Neural progenitor cell (in vitro differentiated cells): ENCODE data around the gene KLHL7. TPM values are rescaled to one million over a fixed set of nuclear protein-coding genes. Genes with fewer than 3 reads are reported as not detected.
A peak's percentile ranks its signal among the peaks of the same experiment; 100 is the strongest.

Experiments used
- DNase-seq: peaks from one replicate; pipeline ENCODE4 v3.0.0-alpha.2; 2016; ENCODE audit warnings: low spot score
- H2AFZ ChIP-seq: fragments of 200-600 bp; sonication (generic); replicated peaks from 2 replicates; pipeline ENCODE4 v1.6.1; 2016; ENCODE audit warnings: antibody characterized with exemption
- H3F3A ChIP-seq: fragments of 200-600 bp; sonication (generic); 2 replicates; pipeline ENCODE4 v1.6.1; 2016; ENCODE audit warnings: antibody characterized with exemption, low read depth
- H3K27ac ChIP-seq: fragments of 200-600 bp; sonication (generic); 2 replicates; pipeline ENCODE4 v1.5.1; 2016; ENCODE audit warnings: mild to moderate bottlenecking
- H3K27me3 ChIP-seq: fragments of 200-600 bp; sonication (generic); 2 replicates; pipeline ENCODE4 v1.6.1; 2016; ENCODE audit warnings: mild to moderate bottlenecking, moderate library complexity
- H3K36me3 ChIP-seq: fragments of 200-600 bp; sonication (generic); 2 replicates; pipeline ENCODE4 v1.5.1; 2016
- H3K4me1 ChIP-seq: fragments of 200-600 bp; sonication (generic); 2 replicates; pipeline ENCODE4 v1.6.1; 2016; ENCODE audit warnings: mixed run types
- H3K4me2 ChIP-seq: fragments of 200-600 bp; sonication (generic); 2 replicates; pipeline ENCODE4 v1.6.1; 2016
- H3K4me3 ChIP-seq: fragments of 200-600 bp; sonication (generic); 2 replicates; pipeline ENCODE4 v1.5.1; 2016
- H3K79me2 ChIP-seq: fragments of 200-600 bp; sonication (generic); 2 replicates; pipeline ENCODE4 v1.6.1; 2016; ENCODE audit warnings: low read depth
- H3K9ac ChIP-seq: fragments of 200-600 bp; sonication (generic); 2 replicates; pipeline ENCODE4 v1.6.1; 2016
- H3K9me3 ChIP-seq: fragments of 200-600 bp; sonication (generic); 2 replicates; pipeline ENCODE4 v1.5.1; 2016; ENCODE audit warnings: low read depth
- H4K20me1 ChIP-seq: fragments of 200-600 bp; sonication (generic); 2 replicates; pipeline ENCODE4 v1.6.1; 2016; ENCODE audit warnings: low read depth
- H3K27ac Mint-ChIP-seq: 3 replicates; pipeline ENCODE4 v1.8.0; 2021; ENCODE audit warnings: mixed read lengths
- H3K27me3 Mint-ChIP-seq: 2 replicates; pipeline ENCODE4 v1.8.0; 2022; ENCODE audit warnings: low read depth, mild to moderate bottlenecking, inconsistent platforms, moderate library complexity, mixed read lengths; ENCODE audit not compliant: insufficient read depth
- H3K36me3 Mint-ChIP-seq: 3 replicates; pipeline ENCODE4 v1.8.0; 2021; ENCODE audit warnings: mixed read lengths
- H3K4me1 Mint-ChIP-seq: 3 replicates; pipeline ENCODE4 v1.8.0; 2021; ENCODE audit warnings: mixed read lengths
- H3K4me3 Mint-ChIP-seq: 3 replicates; pipeline ENCODE4 v1.8.0; 2021; ENCODE audit warnings: mild to moderate bottlenecking, moderate library complexity, mixed read lengths
- H3K9me3 Mint-ChIP-seq: 3 replicates; pipeline ENCODE4 v1.8.0; 2020; ENCODE audit warnings: mixed read lengths
- EZH2 ChIP-seq: fragments of 200-600 bp; sonication (generic); IDR thresholded peaks from 2 replicates; pipeline ENCODE4 v1.6.1; 2017; ENCODE audit warnings: antibody characterized with exemption, mild to moderate bottlenecking, moderate library complexity
- EZH2phosphoT487 ChIP-seq: fragments of 200-600 bp; sonication (generic); IDR thresholded peaks from 2 replicates; pipeline ENCODE4 v1.6.1; 2017; ENCODE audit warnings: antibody characterized with exemption
- total RNA-seq: library from RNA; depleted of rRNA; stranded (reverse); fragments of >200 nt; gene quantifications from 2 replicates; pipeline ENCODE4 v1.2.3, GENCODE V29; 2015; ENCODE audit warnings: low replicate concordance
- TF ChIP-seq, protein P1 (sequence below): fragments of 200-600 bp; sonication (generic); IDR thresholded peaks from 2 replicates; pipeline ENCODE4 v1.5.1; 2017; ENCODE audit warnings: antibody characterized with exemption, mild to moderate bottlenecking

Gene KLHL7
- total RNA-seq, 1 donor from 2014 or later, result 117 TPM

DNA sequence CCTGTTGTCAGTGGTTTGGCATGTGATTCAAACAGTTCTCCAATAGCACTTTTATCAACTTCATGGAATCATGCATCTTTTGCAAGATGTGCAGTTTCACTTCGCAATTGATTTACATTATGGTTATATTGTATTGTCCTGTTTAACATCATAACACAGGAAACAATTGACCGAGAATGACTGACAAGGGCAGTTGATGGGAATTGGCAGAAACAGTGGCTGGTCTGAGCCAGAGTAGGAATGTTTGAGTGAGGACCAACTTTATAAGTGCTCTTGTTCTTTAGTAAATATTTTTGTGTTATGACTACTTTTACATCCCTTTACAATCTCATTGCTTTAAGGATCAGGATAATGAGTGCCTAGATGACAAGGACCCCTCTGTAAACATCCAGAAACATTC, 2.2 kb downstream of the KLHL7 start:
- no peak for DNase-seq
- H3K9me3 Mint-ChIP-seq, result no peaks in the 10 kb centered on the region
- H3K4me3 Mint-ChIP-seq, result peak overlapping the region; percentile 99
- TF ChIP-seq, protein P1, sequence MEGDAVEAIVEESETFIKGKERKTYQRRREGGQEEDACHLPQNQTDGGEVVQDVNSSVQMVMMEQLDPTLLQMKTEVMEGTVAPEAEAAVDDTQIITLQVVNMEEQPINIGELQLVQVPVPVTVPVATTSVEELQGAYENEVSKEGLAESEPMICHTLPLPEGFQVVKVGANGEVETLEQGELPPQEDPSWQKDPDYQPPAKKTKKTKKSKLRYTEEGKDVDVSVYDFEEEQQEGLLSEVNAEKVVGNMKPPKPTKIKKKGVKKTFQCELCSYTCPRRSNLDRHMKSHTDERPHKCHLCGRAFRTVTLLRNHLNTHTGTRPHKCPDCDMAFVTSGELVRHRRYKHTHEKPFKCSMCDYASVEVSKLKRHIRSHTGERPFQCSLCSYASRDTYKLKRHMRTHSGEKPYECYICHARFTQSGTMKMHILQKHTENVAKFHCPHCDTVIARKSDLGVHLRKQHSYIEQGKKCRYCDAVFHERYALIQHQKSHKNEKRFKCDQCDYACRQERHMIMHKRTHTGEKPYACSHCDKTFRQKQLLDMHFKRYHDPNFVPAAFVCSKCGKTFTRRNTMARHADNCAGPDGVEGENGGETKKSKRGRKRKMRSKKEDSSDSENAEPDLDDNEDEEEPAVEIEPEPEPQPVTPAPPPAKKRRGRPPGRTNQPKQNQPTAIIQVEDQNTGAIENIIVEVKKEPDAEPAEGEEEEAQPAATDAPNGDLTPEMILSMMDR, result no peak
- TF ChIP-seq EZH2, result no peak
- TF ChIP-seq EZH2phosphoT487, result no peak
- H3K9me3 ChIP-seq, result no peaks in the 10 kb centered on the region
- peaks cover 3% of the 10 kb centered on the region for H3K27me3 Mint-ChIP-seq
- peaks cover 30% of the 10 kb centered on the region for H3K36me3 Mint-ChIP-seq
- no peaks in the 10 kb centered on the region for H3K36me3 ChIP-seq
- peak overlapping the region; percentile 90 for H3K4me3 ChIP-seq
- no peaks in the 10 kb centered on the region for H3K27me3 ChIP-seq
- H3K4me2 ChIP-seq, result peak overlapping the region; percentile 97
- H3K9ac ChIP-seq, result peak overlapping the region; percentile 86
- peaks cover 9% of the 10 kb centered on the region for H3F3A ChIP-seq
- peaks cover 35% of the 10 kb centered on the region for H3K4me1 Mint-ChIP-seq
- H3K27ac ChIP-seq, result no peak overlapping the region
- H3K79me2 ChIP-seq, result peaks cover 78% of the 10 kb centered on the region
- H3K4me1 ChIP-seq, result peaks cover 30% of the 10 kb centered on the region
- H2AFZ ChIP-seq, result no peak overlapping the region
- H4K20me1 ChIP-seq, result peaks cover 52% of the 10 kb centered on the region
- H3K27ac Mint-ChIP-seq, result peak overlapping the region; percentile 99

DNA sequence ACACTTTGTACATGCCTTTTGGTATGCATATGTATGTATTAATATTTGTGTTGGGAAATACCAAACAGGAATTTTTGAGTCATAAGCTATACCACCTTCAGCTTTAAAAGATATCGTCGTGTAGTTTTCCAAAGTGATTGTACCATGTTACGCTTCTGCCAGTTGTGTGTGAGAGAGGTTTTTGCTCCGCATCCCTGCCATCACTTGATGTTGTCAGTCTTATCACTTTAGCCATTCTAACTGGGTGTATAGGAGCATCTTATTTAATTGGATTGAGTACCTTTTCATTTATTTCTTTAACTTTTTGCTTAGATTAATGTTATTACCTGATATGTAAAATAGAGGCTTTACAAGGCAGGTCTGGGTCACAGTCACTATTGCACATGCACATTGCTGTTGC, 3.4 kb downstream of the KLHL7 start:
- TF ChIP-seq, protein P1, result no peak
- TF ChIP-seq EZH2phosphoT487, result no peak
- no peak for TF ChIP-seq EZH2
- Mint-ChIP-seq H3K4me3 (no peak overlapping the region), H3K36me3 (peaks cover 30% of the 10 kb centered on the region), H3K9me3 (no peaks in the 10 kb centered on the region), H3K27ac (no peak overlapping the region), H3K27me3 (peaks cover 3% of the 10 kb centered on the region), H3K4me1 (peaks cover 43% of the 10 kb centered on the region)
- H3K9me3 ChIP-seq, result no peaks in the 10 kb centered on the region
- peaks cover 64% of the 10 kb centered on the region for H4K20me1 ChIP-seq
- no peaks in the 10 kb centered on the region for H3K36me3 ChIP-seq
- DNase-seq, result no peak
- peaks cover 43% of the 10 kb centered on the region for H3K4me1 ChIP-seq
- peaks cover 12% of the 10 kb centered on the region for H3F3A ChIP-seq
- H3K9ac ChIP-seq, result no peak overlapping the region
- H3K27ac ChIP-seq, result no peak overlapping the region
- H3K27me3 ChIP-seq, result no peaks in the 10 kb centered on the region
- peak overlapping the region; percentile 90 for H3K4me3 ChIP-seq
- H3K79me2 ChIP-seq, result peaks cover 90% of the 10 kb centered on the region
- no peak overlapping the region for H2AFZ ChIP-seq
- H3K4me2 ChIP-seq, result peak overlapping the region; percentile 97

DNA sequence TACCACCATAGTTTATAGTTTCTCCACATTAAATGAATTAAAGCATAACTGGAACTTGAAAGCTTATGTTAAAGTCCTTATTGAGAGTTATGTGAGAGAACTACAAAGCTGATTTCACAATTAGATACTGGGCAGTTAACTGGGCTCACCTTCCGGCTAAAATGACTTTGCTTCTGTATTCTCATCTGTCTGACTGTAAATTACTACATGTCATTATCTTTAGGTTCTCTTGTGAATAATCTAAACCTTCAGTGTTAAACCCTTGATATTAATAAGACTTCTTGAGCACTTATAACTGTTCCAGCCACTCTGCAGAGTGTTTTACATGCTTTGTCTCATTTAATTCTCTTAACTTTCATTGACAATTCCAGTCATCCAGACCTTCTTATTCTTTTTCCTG, 3.9 kb downstream of the KLHL7 start:
- Mint-ChIP-seq H3K4me3 (no peak overlapping the region), H3K27ac (no peak overlapping the region), H3K27me3 (peaks cover 3% of the 10 kb centered on the region), H3K4me1 (peaks cover 46% of the 10 kb centered on the region), H3K9me3 (no peaks in the 10 kb centered on the region), H3K36me3 (peaks cover 30% of the 10 kb centered on the region)
- H2AFZ ChIP-seq, result no peak overlapping the region
- H3K79me2 ChIP-seq, result peaks cover 95% of the 10 kb centered on the region
- H3K9ac ChIP-seq, result no peak overlapping the region
- peak overlapping the region; percentile 97 for H3K4me2 ChIP-seq
- H3K4me1 ChIP-seq, result peaks cover 47% of the 10 kb centered on the region
- H3K27me3 ChIP-seq, result no peaks in the 10 kb centered on the region
- no peak overlapping the region for H3K27ac ChIP-seq
- H3F3A ChIP-seq, result peaks cover 17% of the 10 kb centered on the region
- H3K36me3 ChIP-seq, result no peaks in the 10 kb centered on the region
- H3K9me3 ChIP-seq, result no peaks in the 10 kb centered on the region
- no peak for DNase-seq
- no peak overlapping the region for H3K4me3 ChIP-seq
- H4K20me1 ChIP-seq, result peaks cover 69% of the 10 kb centered on the region
- TF ChIP-seq, protein P1, result no peak
- TF ChIP-seq EZH2 (no peak), EZH2phosphoT487 (no peak)
